OCI-LY1 (cell line): Measurements from ENCODE around the gene FAXDC2.

Source experiments
- H2AFZ ChIP-seq: fragments of 200-600 bp; sonication (generic), shearing (Covaris generic); 2 replicates; pipeline ENCODE4 v1.6.0; 2014; ENCODE audit warnings: antibody characterized with exemption, mild to moderate bottlenecking, low read length
- H3F3A ChIP-seq: fragments of 200-600 bp; sonication (generic), shearing (Covaris generic); 2 replicates; pipeline ENCODE4 v1.6.0; 2014; ENCODE audit warnings: mild to moderate bottlenecking, antibody characterized with exemption, low read length, moderate library complexity; ENCODE audit not compliant: insufficient read depth
- H3K27ac ChIP-seq: fragments of 200-600 bp; sonication (generic); 2 replicates; pipeline ENCODE4 v1.5.1; 2014; ENCODE audit warnings: low read length, mixed run types, mild to moderate bottlenecking, low read depth; ENCODE audit not compliant: poor library complexity, severe bottlenecking
- H3K27me3 ChIP-seq: fragments of 200-600 bp; sonication (generic); 2 replicates; pipeline ENCODE4 v1.6.0; 2014; ENCODE audit warnings: antibody characterized with exemption, mild to moderate bottlenecking, low read length, moderate library complexity; ENCODE audit not compliant: insufficient read depth
- H3K36me3 ChIP-seq: fragments of 200-600 bp; sonication (generic); 2 replicates; pipeline ENCODE4 v1.6.1; 2014; ENCODE audit warnings: mild to moderate bottlenecking, antibody characterized with exemption, low read length, moderate library complexity, mixed read lengths; ENCODE audit not compliant: insufficient read depth
- H3K4me1 ChIP-seq: fragments of 200-600 bp; sonication (generic); 2 replicates; pipeline ENCODE4 v1.5.1; 2014; ENCODE audit warnings: mild to moderate bottlenecking, low read length, moderate library complexity; ENCODE audit not compliant: insufficient read depth, severe bottlenecking
- H3K4me2 ChIP-seq: fragments of 200-600 bp; sonication (generic), shearing (Covaris generic); 2 replicates; pipeline ENCODE4 v1.6.1; 2014; ENCODE audit warnings: low read length
- H3K4me3 ChIP-seq: fragments of 200-600 bp; sonication (generic); 2 replicates; pipeline ENCODE4 v1.5.1; 2014; ENCODE audit warnings: low read length, low read depth, mild to moderate bottlenecking, mixed read lengths; ENCODE audit not compliant: poor library complexity, severe bottlenecking
- H3K79me2 ChIP-seq: fragments of 200-600 bp; shearing (Covaris generic); 2 replicates; pipeline ENCODE4 v1.6.1; 2016; ENCODE audit warnings: mixed run types, low read length, mixed read lengths; ENCODE audit not compliant: insufficient read depth
- H3K9ac ChIP-seq: fragments of 200-600 bp; sonication (generic), shearing (Covaris generic); 2 replicates; pipeline ENCODE4 v1.6.1; 2014; ENCODE audit warnings: mild to moderate bottlenecking, low read length, mixed read lengths
- H3K9me2 ChIP-seq: fragments of 200-600 bp; sonication (generic), shearing (Covaris generic); 2 replicates; pipeline ENCODE4 v1.6.1; 2014; ENCODE audit warnings: low read depth, mild to moderate bottlenecking, low read length, mixed read lengths
- H3K9me3 ChIP-seq: fragments of 200-600 bp; shearing (Covaris generic); 2 replicates; pipeline ENCODE4 v1.6.1; 2014; ENCODE audit warnings: low read length, mixed read lengths
- H4K20me1 ChIP-seq: fragments of 200-600 bp; sonication (generic), shearing (Covaris generic); 2 replicates; pipeline ENCODE4 v1.6.0; 2016; ENCODE audit warnings: mild to moderate bottlenecking, low read length; ENCODE audit not compliant: insufficient read depth
- CTCF ChIP-seq: fragments of 200-600 bp; sonication (generic), shearing (Covaris generic); IDR thresholded peaks from 2 replicates; pipeline ENCODE4 v1.5.1; 2017; ENCODE audit warnings: mild to moderate bottlenecking, antibody characterized with exemption, low read length, moderate library complexity, mixed read lengths
- EZH2 ChIP-seq: fragments of 200-600 bp; sonication (generic), shearing (Covaris generic); IDR thresholded peaks from 2 replicates; pipeline ENCODE4 v1.8.0; 2017; ENCODE audit warnings: borderline replicate concordance, mixed run types, mild to moderate bottlenecking, antibody characterized with exemption, low read length, moderate library complexity, mixed read lengths

Gene FAXDC2

GRCh38 chr5:154782812-154783592 lies 67.4 kb downstream of the FAXDC2 start:
- Histone ChIP-seq H3K79me2 (peaks cover 100% of the 10 kb centered on the region), H3K4me3 (no peak overlapping the region), H3K27ac (no peak overlapping the region), H3F3A (no peaks in the 10 kb centered on the region), H3K9me3 (no peaks in the 10 kb centered on the region), H3K9ac (no peak overlapping the region), H3K4me2 (peak overlapping the region; percentile 15; the same call in 1 of the 2 replicates), H3K4me1 (peaks cover 32% of the 10 kb centered on the region), H3K27me3 (no peaks in the 10 kb centered on the region), H3K9me2 (no peaks in the 10 kb centered on the region), H4K20me1 (no peaks in the 10 kb centered on the region; the same call in 1 of the 2 replicates), H2AFZ (no peak overlapping the region), H3K36me3 (peaks cover 16% of the 10 kb centered on the region; the same call in 1 of the 2 replicates)
- no peak for TF ChIP-seq EZH2

- Histone ChIP-seq H3F3A (no peaks in the 10 kb centered on the region), H3K27me3 (no peaks in the 10 kb centered on the region), H2AFZ (no peak overlapping the region), H3K27ac (no peak overlapping the region), H3K36me3 (peaks cover 11% of the 10 kb centered on the region; the same call in 1 of the 2 replicates), H3K9ac (no peak overlapping the region), H3K4me2 (no peak overlapping the region), H3K4me1 (peaks cover 32% of the 10 kb centered on the region), H3K9me2 (no peaks in the 10 kb centered on the region), H4K20me1 (no peaks in the 10 kb centered on the region; the same call in 1 of the 2 replicates), H3K9me3 (no peaks in the 10 kb centered on the region), H3K79me2 (peaks cover 100% of the 10 kb centered on the region), H3K4me3 (no peak overlapping the region)
- TF ChIP-seq CTCF (no peak), EZH2 (no peak)
Observed at GRCh38 chr5:154782326-154782725, 68.1 kb downstream of the FAXDC2 start.

GRCh38 chr5:154780128-154780527 lies 70.3 kb downstream of the FAXDC2 start:
- no peak overlapping the region for H3K27ac ChIP-seq
- H3K9ac ChIP-seq: no peak overlapping the region
- no peaks in the 10 kb centered on the region for H3K9me3 ChIP-seq
- peaks cover 32% of the 10 kb centered on the region for H3K4me1 ChIP-seq
- H3K4me3 ChIP-seq: no peak overlapping the region
- H3K79me2 ChIP-seq: peaks cover 100% of the 10 kb centered on the region
- no peak overlapping the region for H3K4me2 ChIP-seq
- no peaks in the 10 kb centered on the region; the same call in 1 of the 2 replicates for H4K20me1 ChIP-seq
- H3K27me3 ChIP-seq: no peaks in the 10 kb centered on the region
- no peak for TF ChIP-seq EZH2
- no peak for TF ChIP-seq CTCF
- H3K9me2 ChIP-seq: no peaks in the 10 kb centered on the region
- no peak overlapping the region for H2AFZ ChIP-seq
- peaks cover 17% of the 10 kb centered on the region; the same call in 1 of the 2 replicates for H3K36me3 ChIP-seq
- no peaks in the 10 kb centered on the region for H3F3A ChIP-seq
